Stimulated activated naive CD8-positive, alpha-beta T cell treated with anti-CD3 and anti-CD28 coated beads, Interleukin-15, Interleukin-2, amounts not matched to agents 100 U/mL and 50 U/mL, for 24 hours (primary cell): ENCODE measurements around the gene RARRES2.
A peak's percentile ranks its signal among the peaks of the same experiment; 100 is the strongest.

Experiments used
- ATAC-seq: fragments of 150-1000 bp; cut with Tn5 transposase; one replicate; pipeline ENCODE4 v1.10.0; 2021
- DNase-seq: peaks from one replicate; pipeline ENCODE4 v3.0.0; 2021

RARRES2 gene

GRCh38 chr7:150361402-150361801 lies 20.0 kb upstream of the RARRES2 start:
- DNase-seq (no peak), ATAC-seq (no peak)

DNA sequence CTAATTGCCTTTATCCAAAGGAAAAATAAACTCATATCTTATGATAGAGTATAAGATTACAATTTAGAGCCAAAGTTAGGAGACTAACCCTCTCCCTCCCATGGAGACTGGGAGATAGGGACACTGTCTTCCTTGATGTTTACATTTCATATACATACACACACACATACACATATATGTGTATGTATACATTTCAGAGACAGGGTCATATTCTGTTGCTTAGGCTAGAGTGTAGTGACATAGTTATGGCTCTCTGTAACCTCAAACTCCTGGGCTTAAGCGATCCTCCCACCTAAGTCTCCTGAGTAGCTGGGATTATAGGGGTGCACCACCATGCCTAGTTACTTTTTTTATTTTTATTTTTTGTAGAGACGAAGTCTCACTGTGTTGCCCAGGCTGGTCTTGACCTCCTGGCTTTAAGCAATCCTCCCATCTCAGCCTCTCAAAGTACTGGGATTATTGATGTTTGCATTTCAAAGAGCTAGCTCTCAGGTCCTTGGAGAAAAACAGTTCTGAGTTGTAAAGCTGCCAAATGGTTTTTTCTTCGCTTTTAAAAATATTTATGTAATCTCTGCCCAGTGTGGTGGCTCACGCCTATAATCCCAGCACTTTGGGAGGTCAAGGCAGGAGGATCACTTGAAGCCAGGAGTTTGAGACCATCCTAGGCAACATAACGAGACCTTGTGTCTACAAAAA lies 19.1 kb upstream of the RARRES2 start:
- no peak for ATAC-seq
- DNase-seq: no peak

- ATAC-seq (no peak), DNase-seq (no peak)
Measured at GRCh38 chr7:150359622-150360362, 18.4 kb upstream of the RARRES2 start.

DNA sequence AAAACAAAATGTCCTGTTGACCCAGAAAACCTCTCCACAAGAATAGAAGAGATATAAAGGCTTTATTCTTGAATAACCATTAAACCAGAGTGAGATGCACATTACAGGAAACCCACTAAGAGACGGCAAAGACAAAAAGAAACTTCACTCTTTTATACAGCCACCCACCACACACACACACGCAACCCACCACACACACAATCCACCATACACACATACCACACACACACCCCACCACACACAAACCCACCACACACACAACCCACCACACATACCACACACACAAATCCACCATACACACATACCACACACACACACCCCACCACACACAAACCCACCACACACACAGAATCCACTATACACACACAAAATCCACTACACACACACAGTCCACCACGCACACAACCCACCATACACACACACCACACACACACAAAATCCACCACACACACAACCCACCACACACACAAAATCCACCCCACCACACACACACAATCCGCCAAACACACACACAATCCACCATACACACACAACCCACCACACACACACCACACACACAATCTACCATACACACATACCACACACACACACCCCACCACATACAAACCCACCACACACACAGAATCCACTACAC lies 17.7 kb upstream of the RARRES2 start:
- no peak for DNase-seq
- ATAC-seq: no peak

DNA sequence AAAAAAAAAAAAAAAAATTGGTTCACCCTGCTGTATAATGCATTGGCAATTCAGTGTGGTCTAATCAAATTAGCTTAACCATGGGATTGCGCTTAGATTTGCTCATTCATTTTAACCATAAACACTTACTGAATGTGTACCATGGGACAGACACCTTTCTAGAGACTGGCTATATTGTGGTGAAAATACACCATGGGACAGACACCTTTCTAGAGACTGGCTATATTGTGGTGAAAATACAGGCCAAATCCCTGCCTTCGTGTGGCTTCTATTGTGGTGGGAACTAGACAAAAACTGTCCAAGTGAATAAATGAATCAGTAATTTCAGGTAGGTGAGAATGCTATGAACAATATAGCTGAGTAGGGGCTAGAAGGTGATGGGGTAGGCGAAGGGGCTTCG lies 17.0 kb upstream of the RARRES2 start:
- no peak for ATAC-seq
- no peak for DNase-seq

- no peak for DNase-seq
- ATAC-seq: peak; percentile 38
Measured at GRCh38 chr7:150357771-150358427, 16.5 kb upstream of the RARRES2 start.

GRCh38 chr7:150357270-150357669 lies 15.8 kb upstream of the RARRES2 start:
- peak; percentile 81 for ATAC-seq
- DNase-seq: peak; percentile 72

GRCh38 chr7:150356265-150356897 lies 15.0 kb upstream of the RARRES2 start:
- ATAC-seq: no peak
- DNase-seq: no peak

GRCh38 chr7:150355666-150356059 lies 14.2 kb upstream of the RARRES2 start:
- DNase-seq (no peak), ATAC-seq (no peak)

DNA sequence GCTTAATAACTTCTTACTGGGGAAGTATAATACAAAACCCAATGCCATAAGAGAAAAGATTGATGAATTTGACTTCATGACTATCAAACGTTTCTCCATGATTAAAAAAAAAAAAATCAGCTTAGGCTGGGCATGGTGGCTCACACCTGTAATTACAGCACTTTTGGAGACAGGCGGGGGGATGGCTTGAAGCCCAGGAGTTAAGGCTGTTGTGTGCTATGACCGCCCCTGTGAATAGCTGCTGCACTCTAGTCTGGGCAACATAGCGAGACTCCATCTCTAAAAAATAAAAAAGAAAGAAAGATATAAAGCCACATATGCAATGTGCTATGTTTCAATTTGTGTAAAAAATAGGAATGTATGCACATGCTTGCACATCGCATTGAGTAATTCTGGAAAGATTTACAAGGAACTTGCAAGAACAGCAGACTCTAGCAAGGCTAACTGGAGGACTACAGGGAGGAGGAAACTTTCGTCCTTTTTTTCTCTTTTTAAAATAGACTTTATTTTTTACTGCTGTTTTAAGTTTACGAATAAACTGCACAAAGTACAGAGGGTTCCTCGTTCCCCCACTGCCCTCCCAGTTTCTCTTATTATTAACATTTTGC lies 10.3 kb upstream of the RARRES2 start:
- ATAC-seq: no peak
- no peak for DNase-seq

- ATAC-seq: no peak
- no peak for DNase-seq
Measured at GRCh38 chr7:150346922-150347321, 5.5 kb upstream of the RARRES2 start.

DNA sequence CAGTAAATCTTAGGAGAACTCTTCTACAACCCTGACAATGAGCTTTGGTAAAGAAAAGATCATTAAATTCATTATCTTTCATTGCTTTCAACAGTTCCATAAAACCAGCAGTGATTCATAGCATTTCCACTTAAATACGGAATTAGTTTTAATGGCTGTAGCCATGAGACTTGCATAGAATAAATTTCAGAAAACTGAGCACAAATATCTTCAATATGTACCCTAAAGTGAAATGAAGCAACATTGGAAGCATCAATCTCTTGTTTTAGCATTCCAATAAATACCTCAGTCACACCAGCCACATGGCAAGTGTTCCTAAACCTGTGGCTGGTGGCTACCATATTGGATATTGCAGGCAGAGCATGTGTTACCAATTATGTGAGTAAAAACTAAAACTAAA lies 3.6 kb upstream of the RARRES2 start:
- ATAC-seq (no peak), DNase-seq (no peak)

DNA sequence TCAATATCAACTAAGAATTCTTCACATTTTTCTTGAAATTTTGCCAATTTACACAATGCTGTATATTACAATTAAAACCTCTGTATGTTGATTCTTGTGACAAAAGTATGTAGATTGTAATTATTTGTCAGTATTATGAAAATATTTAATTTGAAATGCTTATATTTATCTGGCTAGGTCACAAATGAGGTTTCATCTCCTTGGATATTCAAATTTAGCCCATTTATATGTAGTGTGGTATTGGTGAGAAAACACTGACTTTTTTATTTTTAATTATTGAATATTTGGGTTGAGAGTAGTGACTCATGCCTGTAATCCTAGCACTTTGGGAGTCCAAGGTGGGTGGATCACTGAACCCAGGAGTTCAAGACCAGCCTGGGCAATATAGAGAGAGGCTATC lies 2.9 kb upstream of the RARRES2 start:
- no peak for ATAC-seq
- DNase-seq: no peak

DNA sequence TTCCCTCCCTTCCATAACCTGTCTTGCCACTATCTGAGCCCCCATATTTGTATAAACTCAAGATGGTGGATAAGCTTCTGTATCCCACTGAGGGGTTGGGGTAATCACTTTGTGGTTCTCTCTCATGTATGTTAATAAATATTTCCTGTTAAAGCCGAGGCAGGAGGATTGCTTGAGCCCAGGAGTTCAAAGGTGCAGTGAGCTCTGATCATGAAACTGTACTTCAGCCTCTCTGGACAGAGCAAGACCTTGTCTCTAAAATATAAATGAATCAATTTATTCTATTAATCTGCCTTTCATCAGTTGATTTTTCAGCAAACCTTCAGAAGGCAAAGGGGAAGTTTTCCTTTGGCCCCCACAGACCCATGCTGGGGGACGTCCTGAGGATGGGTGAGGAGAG lies 1.8 kb upstream of the RARRES2 start:
- ATAC-seq: no peak

GRCh38 chr7:150342121-150342408 lies 636 bp upstream of the RARRES2 start:
- no peak for DNase-seq
- ATAC-seq: no peak

More for the DNA sequence above, 1.8 kb upstream of the RARRES2 start:
- no peak for DNase-seq

- ATAC-seq: no peak
Measured at GRCh38 chr7:150340875-150341262, 560 bp downstream of the RARRES2 start.

GRCh38 chr7:150340024-150340749 lies 1.2 kb downstream of the RARRES2 start:
- ATAC-seq (peak; percentile 20), DNase-seq (peak; percentile 39)

More at GRCh38 chr7:150340875-150341262, 560 bp downstream of the RARRES2 start:
- DNase-seq: no peak

- peak; percentile 4 for ATAC-seq
- no peak for DNase-seq
Measured at GRCh38 chr7:150339409-150339809, 2.0 kb downstream of the RARRES2 start.

- no peak for ATAC-seq
- no peak for DNase-seq
Measured at GRCh38 chr7:150338166-150338829, 3.1 kb downstream of the RARRES2 start.

- no peak for ATAC-seq
- no peak for DNase-seq
Measured at GRCh38 chr7:150337659-150338081, 3.8 kb downstream of the RARRES2 start.

DNA sequence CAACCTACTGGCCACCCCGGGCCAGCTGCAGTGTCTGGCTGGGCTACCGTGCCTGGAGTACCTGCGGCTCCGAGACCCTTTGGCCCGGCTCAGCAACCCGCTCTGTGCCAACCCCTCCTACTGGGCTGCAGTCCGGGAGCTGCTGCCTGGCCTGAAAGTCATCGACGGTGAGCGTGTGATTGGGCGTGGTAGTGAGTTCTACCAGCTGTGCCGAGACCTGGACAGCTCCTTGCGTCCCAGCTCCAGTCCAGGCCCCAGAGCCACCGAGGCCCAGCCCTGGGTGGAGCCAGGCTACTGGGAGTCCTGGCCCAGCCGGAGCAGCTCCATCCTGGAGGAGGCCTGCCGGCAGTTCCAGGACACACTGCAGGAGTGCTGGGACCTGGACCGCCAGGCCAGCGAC lies 4.2 kb downstream of the RARRES2 start:
- DNase-seq (no peak), ATAC-seq (no peak)
